Endometrial microvascular endothelial cells (primary cell): Measurements from ENCODE around the gene TGFBI. TPM values are rescaled to one million over a fixed set of nuclear protein-coding genes. Genes with fewer than 3 reads are reported as not detected.

Source experiments
- in situ Hi-C: cut with HindIII; loops from 2 replicates; pipeline ENCODE4 v1.10.0; 2017; ENCODE audit warnings: low sequenced_read_pairs, low pct_unique_long_range_greater_than_20kb; ENCODE audit errors: inconsistent ontology term
- total RNA-seq: library from RNA; depleted of rRNA; stranded (reverse); fragments of >200 nt; gene quantifications from one replicate; pipeline ENCODE4 v1.2.3, GENCODE V29; 2015; ENCODE audit errors: inconsistent ontology term

The TGFBI gene
- total RNA-seq, 1 donor from 2014 or later, result 124 TPM

DNA sequence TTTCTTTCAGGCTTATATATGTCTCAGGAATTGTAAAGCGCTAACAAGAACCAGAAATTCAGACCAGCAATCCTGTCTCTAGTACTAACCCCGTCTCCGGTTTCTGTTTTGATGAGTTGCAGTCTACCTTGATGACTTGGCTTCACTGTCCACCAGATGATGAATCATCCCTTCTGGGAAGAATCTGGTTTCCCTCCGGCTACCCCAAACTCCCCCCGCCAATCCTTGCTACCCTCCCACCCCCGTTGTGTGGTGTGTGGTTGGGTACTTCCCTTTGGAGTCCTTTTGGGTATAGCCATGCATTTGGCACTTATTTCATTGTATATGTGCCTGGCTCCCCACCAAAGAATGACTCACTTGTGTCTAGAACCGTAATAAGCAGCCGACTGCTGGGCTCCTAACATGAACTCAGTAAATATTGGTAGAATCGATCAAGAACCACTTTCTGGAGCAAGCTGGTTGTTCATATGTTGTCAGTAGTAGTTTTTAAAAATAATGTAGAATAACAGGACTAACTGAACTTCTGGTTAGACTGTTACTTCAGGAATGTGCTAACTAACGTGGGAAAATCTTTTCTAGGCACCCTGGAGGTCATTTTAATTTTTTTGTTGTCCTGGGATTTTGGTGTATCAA is 8.3 kb upstream of the TGFBI start:
- in situ Hi-C loops, result no loop called here

DNA sequence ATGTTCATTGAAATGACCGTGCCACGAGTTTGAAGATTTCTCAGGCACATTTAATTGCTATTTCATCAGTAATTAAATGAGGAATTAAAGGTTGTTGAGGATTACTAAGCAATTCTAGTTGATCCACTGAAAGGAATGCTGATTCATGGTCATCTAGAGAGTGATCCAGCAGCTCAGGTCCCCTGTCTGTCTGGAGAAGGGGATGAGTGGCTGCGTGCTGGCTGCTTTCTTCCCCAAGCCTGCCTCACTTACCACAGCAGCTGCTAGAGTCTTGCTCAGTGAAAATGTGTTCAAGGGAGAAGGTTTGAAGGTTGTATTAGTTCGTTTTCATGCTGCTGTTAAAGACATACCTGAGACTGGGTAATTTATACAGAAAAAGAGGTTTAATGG is 7.8 kb upstream of the TGFBI start:
- in situ Hi-C loops, result no loop called here

DNA sequence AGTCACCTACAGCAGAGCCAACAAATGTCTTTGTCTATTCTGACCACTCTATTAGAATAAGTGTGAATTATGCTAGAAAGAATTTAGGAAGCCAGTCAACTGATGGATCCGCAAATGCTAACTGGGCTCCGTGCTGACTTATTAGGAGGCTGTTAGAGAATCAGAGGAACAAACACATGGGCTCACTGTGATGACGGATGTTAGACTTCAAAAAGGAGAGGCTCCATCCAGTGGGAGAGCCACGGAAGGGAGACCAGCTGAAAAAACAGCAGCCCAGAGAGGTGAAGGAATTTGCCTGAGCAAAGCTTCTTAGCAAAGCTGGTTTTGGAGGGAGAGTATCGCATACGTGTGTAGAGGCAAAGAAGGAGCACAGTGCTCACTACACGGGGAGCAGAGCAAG is 5.8 kb upstream of the TGFBI start:
- in situ Hi-C loops, result no loop called here

- in situ Hi-C loops, result no loop called here
Measured at GRCh38 chr5:136023958-136024541, 4.7 kb upstream of the TGFBI start.

DNA sequence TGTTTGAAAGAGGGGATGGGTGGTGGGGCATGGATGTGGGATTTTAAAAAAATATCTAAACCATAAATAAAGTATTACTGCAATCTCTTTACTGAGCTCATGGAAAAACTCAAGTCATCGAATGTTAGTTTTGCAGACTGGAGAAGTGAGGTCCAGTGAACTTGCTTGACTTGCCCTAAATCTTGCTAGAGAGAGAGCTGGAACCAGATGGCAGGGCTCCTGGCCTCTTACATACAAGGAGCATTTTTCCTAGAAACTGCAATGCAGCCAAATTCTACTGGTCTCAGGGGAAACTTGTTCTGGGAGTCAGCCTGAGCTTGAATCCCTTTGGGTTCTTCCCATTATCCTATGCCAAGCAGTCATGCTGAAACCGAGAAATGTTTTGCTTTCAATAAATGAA is 2.9 kb upstream of the TGFBI start:
- in situ Hi-C loops, result no loop called here

- in situ Hi-C loops, result no loop called here
Measured at GRCh38 chr5:136026636-136027035, 2.2 kb upstream of the TGFBI start.

GRCh38 chr5:136027311-136027710 is 1.5 kb upstream of the TGFBI start:
- in situ Hi-C loops, result no loop called here

DNA sequence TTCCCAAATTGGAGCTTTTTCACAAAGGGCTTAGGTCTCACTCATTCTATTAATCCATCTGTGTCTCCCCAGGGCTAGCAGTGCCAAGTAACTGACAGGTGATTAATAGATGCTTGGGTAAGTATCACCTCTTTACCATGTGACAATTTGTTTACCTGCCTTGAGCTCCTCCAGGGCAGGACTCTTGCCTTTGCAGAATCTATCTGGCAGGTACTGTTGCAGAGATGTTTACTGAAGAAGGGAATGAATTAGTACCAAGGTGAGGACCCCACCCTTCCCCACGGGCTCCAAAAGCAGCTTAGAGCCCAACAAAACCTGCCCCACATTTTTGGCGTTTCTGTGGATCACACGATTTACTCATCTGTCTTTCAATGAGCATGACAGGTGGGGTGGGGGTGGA is 698 bp upstream of the TGFBI start:
- in situ Hi-C loops, result no loop called here

GRCh38 chr5:136030252-136030651 is 1.5 kb downstream of the TGFBI start:
- in situ Hi-C loops, result no loop called here

GRCh38 chr5:136030956-136031611 is 2.3 kb downstream of the TGFBI start:
- in situ Hi-C loops, result no loop called here

GRCh38 chr5:136031711-136032110 is 2.9 kb downstream of the TGFBI start:
- in situ Hi-C loops, result no loop called here

- in situ Hi-C loops, result no loop called here
Measured at GRCh38 chr5:136032564-136032963, 3.8 kb downstream of the TGFBI start.

- in situ Hi-C loops, result no loop called here
Measured at GRCh38 chr5:136033234-136033633, 4.4 kb downstream of the TGFBI start.

GRCh38 chr5:136033848-136034247 is 5.1 kb downstream of the TGFBI start:
- in situ Hi-C loops, result no loop called here

- in situ Hi-C loops, result no loop called here
Measured at GRCh38 chr5:136034492-136034891, 5.7 kb downstream of the TGFBI start.

DNA sequence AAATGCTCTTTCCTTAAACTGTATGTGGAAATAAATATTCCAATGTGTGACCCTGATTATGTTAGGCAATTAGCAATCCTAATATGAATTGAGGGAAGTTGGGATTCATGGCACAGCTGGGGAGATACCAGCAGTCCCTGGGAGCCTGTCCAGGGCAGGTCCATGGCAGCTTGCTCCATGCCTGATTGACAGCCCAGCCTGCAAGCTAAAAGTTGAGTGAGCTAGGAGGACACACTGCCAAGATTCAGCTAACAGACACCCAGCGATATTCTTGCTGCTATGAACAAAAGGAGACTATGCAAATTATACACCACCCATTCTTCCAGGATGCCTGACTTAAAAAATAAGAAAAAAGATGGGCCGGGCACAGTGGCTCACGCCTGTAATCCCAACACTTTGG is 6.2 kb downstream of the TGFBI start:
- in situ Hi-C loops, result no loop called here

- in situ Hi-C loops, result no loop called here
Measured at GRCh38 chr5:136035837-136036236, 7.0 kb downstream of the TGFBI start.

DNA sequence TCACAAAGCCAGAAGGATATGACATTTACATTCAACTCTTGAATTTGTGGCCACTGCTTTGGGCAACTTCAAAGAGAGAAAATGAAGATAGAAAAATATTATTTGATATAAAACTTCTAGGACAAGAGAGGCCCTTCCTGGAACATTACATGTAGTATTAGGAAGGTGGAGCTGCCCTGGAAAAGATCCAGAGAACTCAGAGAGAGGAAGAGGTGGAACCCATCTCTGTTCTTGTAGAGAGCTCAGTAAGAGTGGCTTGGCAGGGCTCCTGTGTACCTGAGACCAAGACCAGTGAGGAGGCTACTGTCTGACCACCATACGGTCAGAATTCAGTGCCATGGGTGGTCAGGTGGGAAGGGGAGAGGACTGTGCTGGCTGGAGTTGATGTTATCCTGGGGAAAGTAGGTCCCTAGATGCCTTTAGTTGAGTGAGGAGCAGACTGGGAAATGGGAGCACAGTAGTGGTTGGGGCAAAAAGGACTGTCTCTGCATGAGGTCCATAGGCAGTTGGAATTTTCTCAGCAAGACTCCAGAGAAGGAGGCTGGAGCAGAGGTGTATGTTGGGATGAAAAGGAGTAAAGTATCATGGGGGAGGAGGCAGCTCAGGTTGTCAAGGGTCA is 7.6 kb downstream of the TGFBI start:
- in situ Hi-C loops, result no loop called here

GRCh38 chr5:136037001-136037705 is 8.4 kb downstream of the TGFBI start:
- in situ Hi-C loops, result no loop called here

- in situ Hi-C loops, result no loop called here
Measured at GRCh38 chr5:136038635-136039034, 9.8 kb downstream of the TGFBI start.
